GM03348 (cell line): ENCODE data around the gene TPM4.
A peak's percentile ranks its signal among the peaks of the same experiment; 100 is the strongest.

Experiments used
- DNase-seq: peaks from one replicate; pipeline ENCODE4 v3.0.0; 2012; ENCODE audit warnings: low spot score

The TPM4 gene

DNA sequence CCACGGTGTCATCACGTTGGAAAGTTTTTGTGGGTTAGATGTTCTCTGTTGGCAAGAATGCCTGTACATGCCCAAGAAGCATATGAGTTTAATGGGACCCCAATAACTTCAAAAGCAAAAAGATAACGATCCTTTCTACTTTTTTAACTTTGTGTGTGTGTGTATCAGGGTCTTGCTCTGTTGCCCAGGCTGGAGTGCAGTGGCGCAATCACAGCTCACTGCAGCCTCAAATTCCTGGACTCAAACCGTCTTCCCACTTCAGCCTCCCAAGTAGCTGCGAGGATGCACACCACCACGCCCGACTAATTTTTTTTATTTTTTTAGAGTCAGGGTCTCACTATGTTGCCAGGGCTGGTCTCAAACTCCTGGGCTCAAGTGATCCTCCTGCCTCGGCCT is 34.3 kb upstream of the TPM4 start:
- no peak for DNase-seq

DNA sequence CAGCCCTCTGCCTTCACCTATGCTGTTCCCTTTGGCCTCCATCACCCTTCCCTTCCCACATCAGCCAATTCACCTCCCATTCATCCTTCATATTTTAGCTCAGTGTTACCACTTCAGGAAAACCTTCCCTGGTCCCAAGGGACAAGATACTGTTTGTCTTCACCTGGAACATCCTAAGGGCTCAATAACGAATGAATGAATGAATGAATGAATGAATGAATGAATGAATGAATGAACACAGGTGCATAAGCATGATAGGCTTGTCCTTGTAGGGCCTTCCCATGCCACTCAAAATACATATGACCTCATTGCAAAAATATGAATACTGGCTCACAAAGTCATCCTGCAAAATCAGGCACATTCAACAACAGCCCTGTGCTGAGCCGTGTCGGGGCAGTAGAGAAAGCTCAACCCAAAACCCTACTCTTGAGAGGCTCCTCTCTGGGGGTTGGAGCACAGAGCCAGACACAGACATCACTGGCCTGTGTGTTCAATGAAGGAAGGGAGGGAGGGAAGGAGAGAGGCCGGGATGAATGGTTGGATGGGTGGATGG is 33.7 kb upstream of the TPM4 start:
- DNase-seq = no peak

DNA sequence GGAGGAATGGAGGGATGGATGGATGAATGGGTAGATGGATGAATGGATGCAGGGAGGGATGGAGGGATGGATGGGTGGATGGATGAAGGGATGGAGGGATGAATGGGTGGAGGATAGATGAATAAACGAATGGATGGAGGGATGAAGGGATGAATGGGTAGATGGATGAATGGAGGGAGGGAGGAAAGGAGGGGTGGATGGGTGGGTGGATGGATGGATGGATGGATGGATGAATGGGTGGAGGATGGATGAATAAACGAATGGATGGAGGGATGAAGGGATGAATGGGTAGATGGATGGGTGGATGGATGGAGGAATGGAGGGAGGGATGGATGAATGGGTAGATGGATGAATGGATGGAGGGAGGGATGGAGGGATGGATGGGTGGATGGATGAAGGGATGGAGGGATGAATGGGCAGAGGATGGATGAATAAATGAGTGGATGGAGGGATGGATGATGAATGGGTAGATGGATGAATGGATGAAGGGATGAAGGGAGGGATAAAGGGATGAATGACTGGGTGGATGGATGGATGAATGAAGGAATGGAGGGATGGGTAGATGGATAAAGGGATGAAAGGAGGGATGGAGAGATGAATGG is 33.0 kb upstream of the TPM4 start:
- no peak for DNase-seq

DNA sequence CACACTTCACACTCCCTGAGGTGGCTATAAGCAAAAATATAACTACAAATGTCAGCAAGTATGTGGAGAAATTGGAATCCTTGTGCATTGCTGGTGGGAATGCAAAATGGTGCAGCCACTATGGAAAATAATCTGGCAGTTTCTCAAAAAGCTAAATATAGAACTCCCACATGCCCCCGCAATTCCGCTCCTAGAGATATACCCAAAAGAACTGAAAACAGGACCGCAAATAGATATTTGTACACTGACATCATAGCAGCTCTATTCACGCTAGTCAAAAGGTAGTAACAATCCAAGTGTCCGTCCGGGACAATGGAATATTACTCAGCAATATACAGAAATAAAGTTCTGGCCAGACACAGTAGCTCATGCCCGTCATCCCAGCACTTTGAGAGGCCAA is 31.5 kb upstream of the TPM4 start:
- DNase-seq = no peak

DNA sequence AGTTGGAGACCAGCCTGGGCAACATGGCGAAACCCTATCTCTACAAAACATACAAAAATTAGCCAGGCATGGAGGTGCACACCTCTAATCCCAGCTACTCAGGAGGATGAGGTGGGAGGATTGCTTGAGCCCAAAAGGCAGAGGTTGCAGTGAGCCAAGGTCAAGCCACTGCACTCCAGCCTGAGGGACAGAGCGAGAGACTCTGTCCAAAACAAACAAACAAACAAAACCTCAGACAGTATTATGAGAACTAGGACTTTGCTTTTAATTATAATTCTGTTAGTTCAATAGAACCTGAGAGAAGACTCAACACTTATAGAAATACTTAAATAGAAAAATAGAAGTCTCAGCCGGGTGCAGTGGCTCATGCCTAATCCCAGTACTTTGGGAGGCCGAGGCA is 31.1 kb upstream of the TPM4 start:
- no peak for DNase-seq

DNA sequence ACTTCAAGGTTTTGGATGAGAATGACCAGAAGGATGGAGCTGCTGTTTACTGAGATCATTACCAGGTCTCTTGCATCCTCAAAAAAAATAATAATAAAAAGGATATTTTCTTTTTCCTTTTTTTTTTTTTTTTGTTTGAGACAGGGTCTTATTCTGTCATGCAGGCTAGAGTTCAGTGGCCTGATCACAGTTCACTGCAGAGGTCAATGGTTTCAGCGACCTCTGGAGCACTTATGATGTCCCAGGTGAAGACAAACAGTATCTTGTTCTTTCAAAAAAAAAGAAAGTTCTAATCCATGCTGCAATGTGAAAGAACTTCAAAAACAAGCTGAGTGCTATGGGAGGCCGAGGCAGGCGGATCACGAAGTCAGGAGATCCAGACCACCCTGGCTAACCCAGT is 30.4 kb upstream of the TPM4 start:
- no peak for DNase-seq

DNA sequence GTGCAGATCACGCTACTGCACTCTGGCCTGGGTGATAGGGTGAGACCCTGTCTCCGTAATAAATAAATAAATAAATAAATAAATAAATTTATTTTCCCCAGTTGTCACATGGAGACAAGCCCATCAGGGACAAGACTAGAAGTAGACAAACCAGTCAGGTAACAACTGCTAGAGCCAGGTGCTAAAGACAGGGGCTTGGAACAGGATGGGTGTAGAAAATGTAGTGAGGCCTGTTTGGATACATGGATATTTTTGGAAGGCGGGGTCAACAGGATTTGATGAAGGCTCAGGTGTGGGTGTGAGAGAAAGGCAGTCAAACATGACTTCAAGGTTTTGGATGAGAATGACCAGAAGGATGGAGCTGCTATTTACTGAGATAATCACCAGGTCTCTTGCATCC is 27.7 kb upstream of the TPM4 start:
- DNase-seq = no peak

DNA sequence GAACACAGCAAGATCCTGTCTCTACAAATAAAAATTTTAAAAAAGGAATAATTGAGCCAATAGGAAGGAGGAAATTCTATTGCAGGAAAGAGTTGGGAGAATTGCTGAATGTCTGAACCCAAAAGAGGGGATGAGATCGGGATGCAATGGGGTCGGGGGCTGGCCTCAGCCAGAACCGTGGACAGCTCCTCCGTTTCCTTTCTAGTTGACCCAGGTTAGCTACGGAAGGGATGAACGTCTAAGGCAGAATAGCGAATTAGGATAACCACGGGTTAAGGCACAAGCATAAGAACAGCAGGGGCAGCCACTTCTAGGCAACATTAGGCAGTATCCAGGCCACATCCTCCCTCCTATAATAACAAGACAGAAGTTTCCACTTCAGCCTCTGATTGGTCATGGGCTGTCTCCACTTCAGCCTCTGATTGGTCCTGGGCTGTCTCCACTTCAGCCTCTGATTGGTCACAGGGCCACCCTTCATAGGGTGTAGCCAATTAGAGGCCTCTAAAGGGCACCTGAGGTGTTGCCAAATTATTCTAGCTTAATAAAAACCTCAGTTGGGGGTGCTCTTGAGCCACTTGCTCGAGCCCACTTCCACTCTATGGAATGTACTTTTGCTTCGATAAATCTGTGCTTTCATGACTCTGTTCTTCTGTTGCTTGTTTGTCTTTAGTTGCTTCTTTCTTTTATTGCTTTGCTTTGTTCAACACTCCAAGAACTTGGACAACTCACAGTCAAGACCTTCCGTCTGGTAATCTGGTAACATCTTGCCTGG is 24.9 kb upstream of the TPM4 start:
- no peak for DNase-seq

DNA sequence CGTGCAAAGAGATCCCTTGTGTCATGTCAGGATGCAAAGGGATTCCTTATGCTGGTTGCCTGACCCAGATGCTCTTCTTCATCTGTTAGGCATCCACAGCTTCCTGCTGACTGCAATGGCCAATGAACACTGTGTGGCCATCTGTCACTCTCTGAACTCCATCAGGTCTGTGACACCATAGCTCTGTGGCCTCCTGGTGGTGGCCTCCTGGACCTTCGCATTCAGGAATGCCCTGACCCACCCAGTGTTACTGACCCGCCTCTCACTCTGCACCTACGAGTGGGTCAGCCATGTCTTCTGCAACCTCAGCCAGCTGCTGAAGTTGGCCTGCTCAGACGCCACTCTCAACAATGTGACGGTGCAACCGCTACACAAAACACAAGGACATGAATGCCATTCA is 23.9 kb upstream of the TPM4 start:
- no peak for DNase-seq

DNA sequence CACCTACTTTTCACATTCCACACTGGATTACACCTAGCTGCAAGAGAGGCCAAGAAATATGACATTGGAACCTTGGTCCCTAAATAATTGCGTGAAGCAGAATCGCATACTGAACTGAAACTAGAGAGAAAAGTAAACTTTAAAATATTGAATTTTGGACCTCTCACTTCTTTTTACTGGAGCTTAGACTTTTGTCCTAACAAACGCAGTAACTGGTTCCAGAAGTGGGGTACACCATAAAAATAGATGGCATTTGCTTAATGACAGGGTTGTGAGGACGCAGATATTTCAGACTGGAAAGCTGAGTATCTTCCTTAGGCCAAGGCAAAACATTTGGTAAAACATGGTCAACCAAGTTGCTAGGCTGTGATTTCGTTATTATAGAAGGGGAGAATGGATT is 19.2 kb upstream of the TPM4 start:
- DNase-seq = no peak

DNA sequence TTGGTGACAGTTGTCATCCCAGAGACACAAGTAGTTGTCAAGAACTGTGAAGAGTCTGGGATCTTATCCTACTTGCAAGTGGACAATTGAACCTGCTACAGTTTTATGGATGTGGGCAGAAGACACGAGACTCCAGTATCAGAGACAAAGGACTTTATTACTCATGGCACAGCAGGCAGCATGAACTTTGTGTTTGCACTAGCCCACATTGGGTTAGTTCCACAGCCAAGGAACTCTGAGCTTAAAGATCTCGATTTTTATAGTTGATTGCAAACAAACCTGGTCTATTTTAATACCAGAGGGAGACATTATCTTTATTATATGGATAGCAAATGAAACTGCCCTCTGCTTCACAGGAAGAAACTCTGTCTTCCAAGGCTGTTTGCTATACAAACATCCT is 16.0 kb upstream of the TPM4 start:
- DNase-seq = no peak

DNA sequence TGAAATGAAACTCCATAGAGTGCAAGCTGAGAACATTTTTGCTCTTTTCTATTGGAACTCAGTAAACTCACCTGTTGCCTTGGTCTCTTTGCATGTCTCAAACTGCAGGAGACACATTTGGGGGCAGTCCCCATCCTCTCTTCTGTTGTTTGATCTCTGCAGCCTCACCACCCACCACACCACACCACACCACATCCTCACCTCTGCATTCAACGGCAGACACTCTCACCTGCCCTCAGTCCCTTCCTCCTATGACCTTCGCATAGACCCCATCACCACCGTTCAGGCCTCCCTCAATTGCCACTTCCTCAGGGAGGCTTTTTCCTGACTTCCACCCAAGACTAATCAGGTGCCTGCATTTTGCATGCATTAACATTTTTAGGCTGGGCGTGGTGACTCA is 14.4 kb upstream of the TPM4 start:
- DNase-seq = no peak

DNA sequence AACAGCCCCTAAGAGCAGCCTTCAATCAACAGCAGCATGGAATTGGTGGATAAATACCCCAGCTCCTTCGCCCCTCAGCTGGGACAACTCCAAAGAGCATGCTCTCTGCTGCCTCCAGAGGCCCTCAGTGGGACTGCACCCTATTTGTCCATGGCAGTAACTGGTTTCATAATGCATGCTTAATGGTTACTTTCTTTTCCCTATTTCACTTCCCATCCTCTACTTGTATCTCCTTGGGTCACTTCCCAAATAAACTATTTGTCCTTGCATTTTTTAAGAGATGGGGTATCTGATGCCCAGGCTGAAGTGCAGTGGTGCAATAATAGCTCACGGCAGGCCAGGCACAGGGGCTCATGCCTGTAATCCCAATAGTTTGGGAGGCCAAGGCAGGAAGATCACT is 13.5 kb upstream of the TPM4 start:
- DNase-seq = peak; percentile 61

DNA sequence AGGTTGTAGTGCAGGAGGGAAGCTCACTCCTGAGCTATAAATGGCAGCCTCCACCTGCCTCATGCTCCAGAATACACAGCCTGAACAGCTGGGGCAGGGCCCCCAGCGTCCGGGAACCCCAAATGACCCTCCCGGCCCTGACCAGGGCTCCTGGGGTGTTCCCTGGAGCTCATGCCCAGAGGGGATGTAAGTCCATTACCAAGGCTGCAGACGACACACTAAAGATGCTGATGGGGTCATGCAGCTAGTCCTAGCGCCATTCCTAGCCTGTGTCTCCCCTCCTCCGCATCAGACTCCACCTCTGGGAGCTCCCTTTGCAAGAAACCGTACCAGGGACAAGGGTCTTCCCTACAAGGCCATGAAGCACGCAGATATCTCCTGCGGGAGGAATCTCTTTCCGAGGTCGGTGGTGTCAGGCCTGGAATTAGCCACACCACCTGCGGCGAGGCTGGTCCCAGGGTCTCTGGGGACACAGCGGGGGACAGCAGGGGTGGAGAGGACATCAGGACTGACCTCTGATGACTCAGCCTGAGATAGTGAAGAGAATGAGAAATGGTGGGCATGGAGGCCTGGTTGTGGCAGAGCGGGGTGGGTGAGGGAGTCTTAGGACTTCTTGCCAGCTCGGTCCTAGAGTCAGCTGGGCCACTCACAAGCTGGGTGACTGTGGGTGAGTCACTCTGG is 11.9 kb upstream of the TPM4 start:
- no peak for DNase-seq

DNA sequence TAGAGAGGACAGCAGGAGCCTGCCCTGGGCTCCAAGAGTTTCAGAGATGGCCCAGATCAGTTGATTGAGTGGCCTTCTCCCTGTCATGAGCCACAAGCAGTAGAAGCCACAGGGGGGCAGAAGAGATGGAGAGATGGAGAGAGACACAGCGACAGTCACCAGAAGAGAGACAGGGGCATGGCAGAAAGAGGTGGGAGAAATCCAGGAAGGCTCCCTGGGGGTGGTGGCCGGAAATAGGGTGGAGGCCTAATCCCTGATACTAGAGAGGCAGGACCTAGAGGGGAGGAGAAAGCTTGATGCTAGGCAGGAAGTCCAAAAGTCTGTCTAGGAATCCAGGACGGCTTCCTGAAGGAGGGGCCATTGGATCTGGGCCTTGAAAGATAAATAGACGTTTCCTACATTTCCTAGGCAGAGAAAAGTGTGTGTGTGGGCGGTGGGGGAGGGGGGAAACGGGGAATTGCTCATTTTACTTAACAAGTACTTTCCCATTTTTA is 9.6 kb upstream of the TPM4 start:
- peak; percentile 66 for DNase-seq

DNA sequence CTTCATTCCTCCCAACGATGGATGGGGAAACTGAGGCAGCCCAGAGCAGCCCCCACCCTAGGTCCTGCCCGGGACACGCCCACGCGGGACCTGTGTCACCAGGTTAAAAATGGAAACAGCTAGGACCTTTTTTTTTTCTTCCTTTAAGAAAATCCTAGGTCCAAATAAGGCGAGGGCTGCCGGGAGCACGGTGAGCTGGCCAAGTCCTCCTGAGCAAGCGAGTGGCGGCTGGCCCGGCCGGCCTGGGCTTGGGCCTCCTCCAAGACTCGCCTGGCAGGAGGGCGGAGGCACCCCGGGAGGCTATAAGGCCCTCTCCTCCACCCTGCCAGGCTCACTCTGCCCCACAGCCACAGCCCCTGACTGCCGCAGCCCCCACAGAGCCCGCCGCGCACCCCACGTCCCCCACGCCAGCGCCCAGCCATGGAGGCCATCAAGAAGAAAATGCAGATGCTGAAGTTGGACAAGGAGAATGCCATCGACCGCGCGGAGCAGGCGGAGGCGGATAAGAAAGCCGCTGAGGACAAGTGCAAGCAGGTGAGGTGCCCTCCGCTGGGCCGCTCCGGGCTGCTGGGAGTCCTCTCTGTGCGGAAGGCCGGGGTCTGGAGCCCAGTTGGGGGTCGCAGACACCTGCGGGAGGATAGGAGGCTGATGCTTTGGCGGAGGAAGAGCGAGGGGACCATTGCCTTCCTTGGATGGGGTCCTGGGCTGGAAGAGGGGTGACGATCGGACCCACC is 8.9 kb upstream of the TPM4 start:
- DNase-seq = peak; percentile 92

DNA sequence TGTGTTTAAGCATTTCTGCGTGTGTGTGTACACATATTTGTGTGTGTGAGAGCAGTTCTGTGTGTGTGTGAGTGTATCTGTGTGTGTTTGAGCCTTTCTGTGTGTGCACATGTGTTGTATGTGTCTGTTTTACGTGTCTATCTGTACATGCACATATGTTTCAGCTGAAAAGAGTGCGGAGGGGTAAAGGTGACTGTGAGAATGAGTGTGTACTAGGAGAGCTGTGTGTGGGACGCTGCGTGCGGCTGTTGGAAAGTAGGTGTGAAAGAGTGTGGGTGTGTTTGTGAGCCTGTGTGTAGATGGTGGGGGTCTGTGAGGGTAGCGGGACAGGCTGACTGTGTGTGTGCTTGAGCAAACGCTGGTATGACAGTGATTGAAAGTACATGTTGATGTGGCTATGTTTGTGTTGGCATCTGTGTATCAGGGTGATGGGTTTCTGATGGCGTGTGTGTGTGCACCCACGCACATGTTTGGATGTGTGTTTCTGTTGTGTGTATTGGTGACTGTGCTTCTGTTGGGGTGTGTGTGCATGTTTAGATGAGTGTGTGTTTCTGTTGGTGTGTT is 7.5 kb upstream of the TPM4 start:
- no peak for DNase-seq

DNA sequence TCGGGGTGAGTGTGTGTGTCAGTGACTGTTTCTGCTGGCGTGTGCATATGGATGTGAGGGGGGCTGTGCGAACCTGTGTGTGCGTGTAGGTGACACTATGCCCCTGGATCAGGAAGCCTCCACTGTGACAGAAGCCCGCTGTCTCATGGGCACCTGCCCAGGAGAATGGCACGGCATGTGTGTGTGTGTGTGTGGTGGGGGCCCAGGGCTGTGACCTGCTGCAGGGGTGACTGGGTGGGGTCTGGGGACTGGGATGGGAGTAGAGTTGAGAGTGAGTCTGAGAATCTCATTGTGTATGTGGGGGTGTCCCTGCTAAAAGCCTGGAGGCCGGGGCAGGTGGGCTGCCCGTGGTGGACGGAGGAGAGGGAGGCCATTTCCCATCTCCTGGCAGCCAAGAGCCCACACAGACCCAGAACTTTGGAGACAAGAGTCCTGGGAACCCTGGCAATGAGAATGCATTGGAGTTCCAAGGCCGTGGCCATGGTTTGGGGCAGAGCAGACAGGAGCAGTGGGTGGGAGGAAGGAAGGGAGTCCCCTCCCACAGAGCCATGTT is 6.4 kb upstream of the TPM4 start:
- DNase-seq = no peak

DNA sequence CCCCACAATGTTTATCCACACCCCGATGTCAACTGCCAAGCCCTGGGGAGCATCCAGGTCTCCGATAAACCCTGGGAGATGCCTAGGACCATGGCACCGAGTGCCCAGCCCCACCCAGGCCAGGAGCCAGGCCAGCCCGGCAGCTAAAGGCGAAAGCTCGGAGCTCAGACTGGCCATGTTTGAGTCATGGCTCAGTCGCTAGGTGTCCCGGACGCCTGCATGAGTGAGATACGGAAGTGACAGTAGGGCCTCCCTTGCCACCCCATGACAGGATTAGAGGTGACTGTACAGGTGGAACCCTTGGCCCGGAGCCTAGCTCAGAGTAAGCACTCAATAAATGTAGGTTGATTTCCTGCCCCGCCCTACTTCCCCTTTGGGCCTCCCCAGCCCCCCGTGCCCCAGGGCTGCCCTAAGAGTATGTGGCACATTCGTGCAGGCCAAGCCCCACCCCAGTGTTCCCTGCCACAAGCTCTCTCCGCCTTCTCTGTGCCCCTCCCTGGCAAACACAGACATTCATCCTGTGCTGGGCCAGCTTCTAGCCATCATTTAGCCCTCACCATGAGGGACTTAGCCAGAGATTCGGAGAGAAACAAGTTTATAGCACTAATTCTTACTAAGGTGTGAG is 5.8 kb upstream of the TPM4 start:
- DNase-seq = no peak

DNA sequence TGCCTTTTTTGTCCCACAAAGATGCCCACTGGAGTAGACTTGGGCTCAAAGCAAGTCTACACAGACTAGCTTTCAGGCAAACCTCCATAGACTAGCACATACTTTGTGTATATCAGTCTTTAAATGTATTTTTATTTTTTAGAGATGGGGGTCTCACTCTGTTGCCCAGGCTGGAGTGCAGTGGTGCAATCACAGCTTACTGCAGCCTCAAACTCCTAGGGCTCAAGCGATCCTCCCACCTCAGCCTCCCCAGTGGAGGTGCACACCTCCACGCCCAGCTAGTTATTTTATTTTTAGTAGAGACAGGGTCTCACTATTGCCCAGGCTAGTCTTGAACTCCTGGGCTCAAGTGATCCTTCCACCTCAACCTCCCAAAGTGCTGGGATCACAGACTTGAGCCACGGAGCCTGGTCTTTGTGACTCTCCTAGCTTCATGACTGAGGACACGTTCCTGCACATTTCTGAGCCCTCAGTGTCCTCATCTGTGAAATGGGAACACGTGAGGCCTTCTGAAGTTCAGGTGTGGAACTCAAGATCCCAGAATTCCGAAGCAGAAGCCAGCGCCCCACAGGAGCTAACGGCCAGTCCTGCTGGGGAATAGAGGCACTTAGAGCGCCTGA is 5.1 kb upstream of the TPM4 start:
- no peak for DNase-seq

DNA sequence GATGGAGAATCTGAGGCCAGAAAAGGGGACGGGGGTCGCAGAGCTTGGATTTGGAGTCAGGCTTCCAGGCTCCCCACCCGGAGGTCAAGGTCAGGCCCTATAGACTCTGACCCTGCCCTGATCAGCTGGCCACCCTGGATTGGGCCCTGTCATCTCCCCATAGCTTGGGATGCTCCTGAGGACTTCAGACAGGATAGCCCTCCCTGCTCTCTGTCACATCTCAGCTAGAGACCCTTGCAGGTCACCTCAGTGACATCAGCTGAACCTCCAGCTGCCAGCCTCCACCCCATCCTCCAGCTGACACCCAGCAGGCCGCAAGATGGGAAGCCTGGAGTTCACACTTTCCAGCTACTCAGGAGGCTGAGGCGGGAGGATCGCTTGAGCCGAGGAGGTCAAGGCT is 2.8 kb upstream of the TPM4 start:
- DNase-seq = no peak
